AG08395 (cell line): ENCODE measurements around the gene SNAPC1.
"Not testable (repeated sequence)": the region's sequence is repeated elsewhere in the genome, so short reads cannot be mapped to it uniquely, and the experiment has no call there.

ENCODE experiments used
- DNase-seq: peaks from one replicate; pipeline ENCODE4 v3.0.0; 2012; ENCODE audit warnings: mixed read lengths, low spot score

Gene SNAPC1

GRCh38 chr14:61761959-61762786, at the start of gene SNAPC1:
TSS of gene SNAPC1 (plus strand) at chr14:61762420. CDS start at chr14:61762461, 41 bp downstream.
- peak; percentile 99 for DNase-seq

GRCh38 chr14:61713724-61714437, 48.3 kb upstream of the SNAPC1 start:
- no peak for DNase-seq

- no peak for DNase-seq
Observed at GRCh38 chr14:61716956-61717355, 45.3 kb upstream of the SNAPC1 start.

GRCh38 chr14:61718039-61718438, 44.2 kb upstream of the SNAPC1 start:
- DNase-seq, result no peak

GRCh38 chr14:61719344-61720293, 42.6 kb upstream of the SNAPC1 start:
- no peak for DNase-seq

GRCh38 chr14:61720294-61720661, 41.9 kb upstream of the SNAPC1 start:
- no peak for DNase-seq

GRCh38 chr14:61720741-61721140, 41.5 kb upstream of the SNAPC1 start:
- DNase-seq, result no peak

GRCh38 chr14:61724133-61724532, 38.1 kb upstream of the SNAPC1 start:
- DNase-seq, result no peak

- DNase-seq, result no peak
Observed at GRCh38 chr14:61726778-61727658, 35.2 kb upstream of the SNAPC1 start.

- no peak for DNase-seq
Observed at GRCh38 chr14:61730756-61731373, 31.4 kb upstream of the SNAPC1 start.

GRCh38 chr14:61733972-61734371, 28.2 kb upstream of the SNAPC1 start:
- DNase-seq, result no peak

GRCh38 chr14:61736751-61737150, 25.5 kb upstream of the SNAPC1 start:
- DNase-seq, result no peak

- DNase-seq, result no peak
Observed at GRCh38 chr14:61737915-61738314, 24.3 kb upstream of the SNAPC1 start.

- DNase-seq, result no peak
Observed at GRCh38 chr14:61739133-61739532, 23.1 kb upstream of the SNAPC1 start.

- no peak for DNase-seq
Observed at GRCh38 chr14:61742371-61742770, 19.8 kb upstream of the SNAPC1 start.

- DNase-seq, result no peak
Observed at GRCh38 chr14:61744238-61744637, 18.0 kb upstream of the SNAPC1 start.

GRCh38 chr14:61746346-61746745, 15.9 kb upstream of the SNAPC1 start:
- DNase-seq, result not testable (repeated sequence)

GRCh38 chr14:61746881-61747280, 15.3 kb upstream of the SNAPC1 start:
- DNase-seq, result no peak

- no peak for DNase-seq
Observed at GRCh38 chr14:61747342-61747741, 14.9 kb upstream of the SNAPC1 start.

- DNase-seq, result no peak
Observed at GRCh38 chr14:61749264-61749663, 13.0 kb upstream of the SNAPC1 start.

- no peak for DNase-seq
Observed at GRCh38 chr14:61749867-61750266, 12.4 kb upstream of the SNAPC1 start.
